Measurements from ENCODE around the gene LSM14A. TPM values are rescaled to one million over a fixed set of nuclear protein-coding genes. Genes with fewer than 3 reads are reported as not detected.
A peak's percentile ranks its signal among the peaks of the same experiment; 100 is the strongest.

The LSM14A gene
- polyA plus RNA-seq, 3 donors: 73.2 to 91.8 (median 82.7) TPM

DNA sequence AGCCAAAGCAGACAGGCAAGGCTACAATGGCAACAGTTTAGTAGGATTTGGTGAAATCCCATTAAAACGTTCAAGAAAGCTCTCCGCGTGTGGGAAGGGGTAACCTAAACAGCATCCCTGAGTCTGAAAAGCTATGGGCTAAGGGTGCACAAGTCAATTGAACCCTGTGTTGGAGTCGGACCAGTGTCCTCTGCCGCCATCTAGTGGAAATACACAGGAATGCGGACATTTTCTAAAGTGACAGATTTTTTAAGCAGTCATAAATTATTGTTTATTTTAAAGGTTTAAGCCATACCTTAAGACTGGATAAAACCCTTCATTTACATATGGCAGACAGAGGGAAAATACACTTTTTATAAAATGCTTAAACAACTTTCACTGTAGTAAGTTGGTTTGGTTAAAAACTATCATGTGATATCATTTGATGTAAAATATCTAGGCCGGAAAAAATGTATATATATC, 26.5 kb upstream of the LSM14A start:
- Mint-ChIP-seq H3K4me3 (no peak overlapping the region), H3K36me3 (no peaks in the 10 kb centered on the region), H3K9me3 (no peaks in the 10 kb centered on the region), H3K27ac (no peak overlapping the region), H3K27me3 (ENCODE audit: low read depth in 3 of 3) (peaks cover 0 to 7% (median 1%) of the 10 kb centered on the region in 3 donors), H3K4me1 (no peaks in the 10 kb centered on the region)
- peak; percentile 36 to 51 (median 49) for DNase-seq
- no peak overlapping the region for H3K27ac ChIP-seq (ENCODE audit: low read depth in 1 of 2, low read length in 2 of 2)
- intact Hi-C loops (cut with micrococcal nuclease): loop anchor here in 1 of 2 donors (10.0 kb wide), 1 partner anchor 371 kb away; no protein-coding TSS in a partner anchor
- TF ChIP-seq, protein P1, sequence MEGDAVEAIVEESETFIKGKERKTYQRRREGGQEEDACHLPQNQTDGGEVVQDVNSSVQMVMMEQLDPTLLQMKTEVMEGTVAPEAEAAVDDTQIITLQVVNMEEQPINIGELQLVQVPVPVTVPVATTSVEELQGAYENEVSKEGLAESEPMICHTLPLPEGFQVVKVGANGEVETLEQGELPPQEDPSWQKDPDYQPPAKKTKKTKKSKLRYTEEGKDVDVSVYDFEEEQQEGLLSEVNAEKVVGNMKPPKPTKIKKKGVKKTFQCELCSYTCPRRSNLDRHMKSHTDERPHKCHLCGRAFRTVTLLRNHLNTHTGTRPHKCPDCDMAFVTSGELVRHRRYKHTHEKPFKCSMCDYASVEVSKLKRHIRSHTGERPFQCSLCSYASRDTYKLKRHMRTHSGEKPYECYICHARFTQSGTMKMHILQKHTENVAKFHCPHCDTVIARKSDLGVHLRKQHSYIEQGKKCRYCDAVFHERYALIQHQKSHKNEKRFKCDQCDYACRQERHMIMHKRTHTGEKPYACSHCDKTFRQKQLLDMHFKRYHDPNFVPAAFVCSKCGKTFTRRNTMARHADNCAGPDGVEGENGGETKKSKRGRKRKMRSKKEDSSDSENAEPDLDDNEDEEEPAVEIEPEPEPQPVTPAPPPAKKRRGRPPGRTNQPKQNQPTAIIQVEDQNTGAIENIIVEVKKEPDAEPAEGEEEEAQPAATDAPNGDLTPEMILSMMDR (IDR thresholded peaks at IDR 0.05): peak; percentile 79
- H3K79me2 ChIP-seq (ENCODE audit: insufficient read depth, low read length): no peaks in the 10 kb centered on the region
- no peak overlapping the region for H3K9ac ChIP-seq (ENCODE audit: insufficient read depth, low read length, poor library complexity, severe bottlenecking)
- no peak overlapping the region for H3K4me3 ChIP-seq (replicated peaks in 1 of 3; ENCODE audit: low read depth in 2 of 3, low read length in 3 of 3)
- H3K36me3 ChIP-seq (replicated peaks in 1 of 2; ENCODE audit: control insufficient read depth in 1 of 2, insufficient read depth in 2 of 2, low read length in 2 of 2): no peaks in the 10 kb centered on the region
- H3K27me3 ChIP-seq (ENCODE audit: control insufficient read depth in 2 of 2, insufficient read depth in 2 of 2, low read length in 2 of 2): no peaks in the 10 kb centered on the region
- no peaks in the 10 kb centered on the region for H3K9me3 ChIP-seq (replicated peaks in 1 of 2; ENCODE audit: control insufficient read depth in 1 of 2, insufficient read depth in 1 of 2, low read length in 2 of 2)
- 25% methylated on average over 4 of the region's 7 CpGs for WGBS (ENCODE audit: insufficient coverage)
- H2AFZ ChIP-seq (ENCODE audit: insufficient read depth, low read depth, low read length, poor library complexity, severe bottlenecking): no peak overlapping the region
- H4K20me1 ChIP-seq (ENCODE audit: insufficient read depth, low read length): no peaks in the 10 kb centered on the region
- H3K4me1 ChIP-seq (ENCODE audit: control insufficient read depth in 1 of 2, insufficient read depth in 2 of 2, low read length in 2 of 2): no peaks in the 10 kb centered on the region
- H3K4me2 ChIP-seq (replicated peaks; ENCODE audit: extremely low read depth, low read length, poor library complexity, severe bottlenecking): no peak overlapping the region

DNA sequence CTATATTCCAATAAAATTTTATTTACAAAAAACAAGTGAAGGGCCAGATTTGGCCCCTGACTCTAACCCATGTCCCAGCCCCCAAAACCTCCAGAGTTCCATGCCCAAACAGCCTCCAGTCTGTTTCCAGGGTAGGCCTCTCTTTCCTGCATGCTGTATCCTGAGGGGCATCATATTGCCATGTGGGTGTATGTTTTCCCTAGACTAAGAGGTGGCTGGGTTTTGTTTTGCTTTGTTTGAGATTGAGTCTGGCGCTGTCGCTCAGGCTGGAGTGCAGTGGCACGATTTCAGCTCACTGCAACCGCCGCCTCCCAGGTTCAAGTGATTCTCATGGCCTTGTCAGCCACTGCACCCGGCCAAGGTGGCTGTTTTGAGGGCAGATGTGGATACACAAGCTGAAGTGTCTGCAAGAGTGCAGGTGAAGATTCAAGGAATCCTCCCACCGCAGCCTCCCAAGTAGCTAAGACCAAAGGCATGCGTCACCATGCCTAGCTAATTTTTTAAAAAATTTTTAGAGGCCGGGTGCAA, 23.6 kb upstream of the LSM14A start:
- Histone ChIP-seq H3K27me3 (ENCODE audit: control insufficient read depth in 2 of 2, insufficient read depth in 2 of 2, low read length in 2 of 2) (no peaks in the 10 kb centered on the region), H4K20me1 (ENCODE audit: insufficient read depth, low read length) (no peaks in the 10 kb centered on the region), H3K36me3 (replicated peaks in 1 of 2; ENCODE audit: control insufficient read depth in 1 of 2, insufficient read depth in 2 of 2, low read length in 2 of 2) (no peaks in the 10 kb centered on the region), H3K9me3 (replicated peaks in 1 of 2; ENCODE audit: control insufficient read depth in 1 of 2, insufficient read depth in 1 of 2, low read length in 2 of 2) (no peaks in the 10 kb centered on the region), H3K4me3 (replicated peaks in 1 of 3; ENCODE audit: low read depth in 2 of 3, low read length in 3 of 3) (no peak overlapping the region), H3K79me2 (ENCODE audit: insufficient read depth, low read length) (no peaks in the 10 kb centered on the region), H3K4me2 (replicated peaks; ENCODE audit: extremely low read depth, low read length, poor library complexity, severe bottlenecking) (no peak overlapping the region), H3K27ac (ENCODE audit: low read depth in 1 of 2, low read length in 2 of 2) (no peak overlapping the region), H2AFZ (ENCODE audit: insufficient read depth, low read depth, low read length, poor library complexity, severe bottlenecking) (no peak overlapping the region), H3K9ac (ENCODE audit: insufficient read depth, low read length, poor library complexity, severe bottlenecking) (no peak overlapping the region), H3K4me1 (ENCODE audit: control insufficient read depth in 1 of 2, insufficient read depth in 2 of 2, low read length in 2 of 2) (no peaks in the 10 kb centered on the region)
- intact Hi-C loops (cut with micrococcal nuclease): loop anchor here in 1 of 2 donors (10.0 kb wide), 1 partner anchor 374 kb away; no protein-coding TSS in a partner anchor
- no peaks in the 10 kb centered on the region for H3K4me1 Mint-ChIP-seq
- H3K36me3 Mint-ChIP-seq: no peaks in the 10 kb centered on the region
- no peak overlapping the region for H3K4me3 Mint-ChIP-seq
- no peak for DNase-seq
- TF ChIP-seq, protein P1 (IDR thresholded peaks at IDR 0.05): no peak
- WGBS (ENCODE audit: insufficient coverage): 95% methylated on average over 7 of the region's 9 CpGs
- H3K27me3 Mint-ChIP-seq (ENCODE audit: low read depth in 3 of 3): peaks cover 0 to 5% (median 1%) of the 10 kb centered on the region in 3 donors
- H3K9me3 Mint-ChIP-seq: no peaks in the 10 kb centered on the region
- no peak overlapping the region for H3K27ac Mint-ChIP-seq

Data from CD14-positive monocyte (primary cell).